Gastroesophageal sphincter (tissue), 4 donors: Measurements from ENCODE around the gene REC114. TPM values are rescaled to one million over a fixed set of nuclear protein-coding genes. Genes with fewer than 3 reads are reported as not detected.
"Not testable (repeated sequence)": the region's sequence is repeated elsewhere in the genome, so short reads cannot be mapped to it uniquely, and the experiment has no call there.

Experiments used
- ATAC-seq: fragments of 150-250 bp; one replicate; pipeline ENCODE4 v1.9.1; 2016; ENCODE audit warnings: mild to moderate bottlenecking, moderate library complexity
- H3K27ac ChIP-seq, 4 donors: fragments of 200-600 bp; sonication (generic) in 3 of 4; 1 replicate in 3 of 4; 2 replicates in 1 of 4; pipeline ENCODE4 v1.5.1; 2016 to 2019
- H3K27me3 ChIP-seq: fragments of 200-600 bp; sonication (generic); one replicate; pipeline ENCODE4 v1.5.1; 2019
- H3K36me3 ChIP-seq, 2 donors: fragments of 200-600 bp; sonication (generic); one replicate each; pipeline ENCODE4 v1.5.1; 2019; ENCODE audit warnings: control low read depth in 1 of 2
- H3K4me1 ChIP-seq, 3 donors: fragments of 200-600 bp; sonication (generic); 1 replicate in 2 of 3; 2 replicates in 1 of 3; pipeline ENCODE4 v1.5.1; 2016 to 2019; ENCODE audit warnings: control low read depth in 2 of 3
- H3K4me3 ChIP-seq, 2 donors: fragments of 200-600 bp; sonication (generic); one replicate each; pipeline ENCODE4 v1.5.1; 2019; ENCODE audit warnings: mild to moderate bottlenecking in 1 of 2, moderate library complexity in 1 of 2
- H3K9me3 ChIP-seq, 3 donors: fragments of 200-600 bp; sonication (generic); one replicate each; pipeline ENCODE4 v1.5.1; 2017 to 2019; ENCODE audit warnings: control low read depth in 2 of 3
- EP300 ChIP-seq: sonication (generic); formaldehyde crosslinking; IDR thresholded peaks from one replicate; pipeline ENCODE4 v1.6.1; 2017; ENCODE audit warnings: antibody characterized with exemption, mild to moderate bottlenecking
- POLR2A ChIP-seq, 2 donors: fragments of 450-650 bp; IDR thresholded peaks; one replicate each; pipeline ENCODE4 v1.6.1; 2017; ENCODE audit warnings: antibody characterized with exemption in 2 of 2, mild to moderate bottlenecking in 2 of 2, moderate library complexity in 1 of 2
- POLR2AphosphoS5 ChIP-seq: sonication (generic); formaldehyde crosslinking; IDR thresholded peaks from one replicate; pipeline ENCODE4 v1.6.1; 2017; ENCODE audit warnings: antibody characterized with exemption
- WGBS, 2 donors: methylation state at CpG; one replicate each; pipeline ENCODE4 v1.1.5; 2018; ENCODE audit warnings: low coverage in 1 of 2; 5-methylcytosine and 5-hydroxymethylcytosine counted together
- total RNA-seq, 4 donors: library from RNA; depleted of rRNA; stranded (reverse); fragments of >200 nt; gene quantifications; one replicate each; pipeline ENCODE4 v1.1.0, GENCODE V29; 2016
- TF ChIP-seq, protein P1 (sequence below), 4 experiments: fragments of 200-600 bp in 2 of 4; fragments of 450-650 bp in 2 of 4; sonication (generic) in 1 of 4; IDR thresholded peaks; one replicate each; pipeline ENCODE4 v1.5.1; 2017 to 2019; ENCODE audit warnings: antibody characterized with exemption in 4 of 4, mild to moderate bottlenecking in 2 of 4, moderate library complexity in 2 of 4

REC114 gene
- total RNA-seq, 4 donors from 2014 or later: not detected

DNA sequence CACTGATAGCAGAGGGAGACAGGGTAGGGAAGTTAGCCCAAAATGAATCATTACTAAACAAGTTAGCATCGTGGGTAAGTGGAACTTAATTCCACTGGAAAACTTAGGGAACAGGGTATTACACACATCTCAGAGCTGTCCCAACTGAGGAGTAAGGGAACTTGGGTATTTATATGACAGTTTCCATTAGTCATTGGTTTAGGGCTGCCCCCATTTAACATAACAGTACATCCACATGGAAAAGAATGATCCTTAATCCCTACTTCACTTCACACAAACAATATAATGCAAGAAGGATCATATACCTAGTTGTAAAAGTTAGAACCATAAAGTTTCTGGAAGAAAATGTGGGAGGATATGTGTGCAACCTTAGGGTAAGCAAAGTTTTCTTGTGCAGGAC, 4.3 kb upstream of the REC114 start:
- H3K9me3 ChIP-seq: no peaks in the 10 kb centered on the region
- H3K4me1 ChIP-seq: no peaks in the 10 kb centered on the region
- no peaks in the 10 kb centered on the region for H3K36me3 ChIP-seq
- no peak overlapping the region for H3K27ac ChIP-seq
- peaks cover 70% of the 10 kb centered on the region for H3K27me3 ChIP-seq
- TF ChIP-seq POLR2A (IDR thresholded peaks at IDR 0.05) (no peak), POLR2AphosphoS5 (no peak), EP300 (no peak)
- TF ChIP-seq, protein P1, sequence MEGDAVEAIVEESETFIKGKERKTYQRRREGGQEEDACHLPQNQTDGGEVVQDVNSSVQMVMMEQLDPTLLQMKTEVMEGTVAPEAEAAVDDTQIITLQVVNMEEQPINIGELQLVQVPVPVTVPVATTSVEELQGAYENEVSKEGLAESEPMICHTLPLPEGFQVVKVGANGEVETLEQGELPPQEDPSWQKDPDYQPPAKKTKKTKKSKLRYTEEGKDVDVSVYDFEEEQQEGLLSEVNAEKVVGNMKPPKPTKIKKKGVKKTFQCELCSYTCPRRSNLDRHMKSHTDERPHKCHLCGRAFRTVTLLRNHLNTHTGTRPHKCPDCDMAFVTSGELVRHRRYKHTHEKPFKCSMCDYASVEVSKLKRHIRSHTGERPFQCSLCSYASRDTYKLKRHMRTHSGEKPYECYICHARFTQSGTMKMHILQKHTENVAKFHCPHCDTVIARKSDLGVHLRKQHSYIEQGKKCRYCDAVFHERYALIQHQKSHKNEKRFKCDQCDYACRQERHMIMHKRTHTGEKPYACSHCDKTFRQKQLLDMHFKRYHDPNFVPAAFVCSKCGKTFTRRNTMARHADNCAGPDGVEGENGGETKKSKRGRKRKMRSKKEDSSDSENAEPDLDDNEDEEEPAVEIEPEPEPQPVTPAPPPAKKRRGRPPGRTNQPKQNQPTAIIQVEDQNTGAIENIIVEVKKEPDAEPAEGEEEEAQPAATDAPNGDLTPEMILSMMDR (IDR thresholded peaks at IDR 0.05): no peak
- no peak overlapping the region for H3K4me3 ChIP-seq
- 33 to 67% methylated on average over 1 of the region's 1 CpG for WGBS, 2 donors
- ATAC-seq: no peak

DNA sequence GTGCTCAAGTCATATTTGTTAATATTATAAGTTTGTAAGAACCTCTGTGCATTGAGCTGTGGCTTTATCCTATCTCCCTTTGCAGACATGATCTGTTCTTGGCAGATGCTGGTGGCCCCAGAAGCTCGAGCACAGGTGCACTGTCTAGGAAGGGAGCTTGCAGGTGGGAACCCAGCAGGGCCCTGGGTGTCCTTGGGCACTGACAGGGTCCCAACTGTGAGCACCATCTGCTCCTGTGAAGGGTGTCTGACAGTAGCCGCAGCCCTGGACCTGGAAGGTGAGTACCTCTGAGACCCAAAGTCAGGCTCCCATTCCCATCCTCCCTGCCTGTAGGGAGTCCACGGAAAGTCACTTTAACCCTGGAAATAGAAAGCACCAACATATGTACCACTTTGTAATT, 2.4 kb upstream of the REC114 start:
- H3K4me3 ChIP-seq: no peak overlapping the region
- ATAC-seq: no peak
- no peaks in the 10 kb centered on the region for H3K4me1 ChIP-seq
- no peak overlapping the region for H3K27ac ChIP-seq
- H3K27me3 ChIP-seq: peaks cover 65% of the 10 kb centered on the region
- H3K9me3 ChIP-seq: peaks cover 0 to 8% (median 0%) of the 10 kb centered on the region in 3 donors
- TF ChIP-seq POLR2AphosphoS5 (no peak), EP300 (no peak), POLR2A (IDR thresholded peaks at IDR 0.05) (no peak)
- TF ChIP-seq, protein P1 (IDR thresholded peaks at IDR 0.05): no peak
- WGBS, 2 donors: 50 to 93% methylated on average over 1 to 2 of the region's 3 CpGs
- no peaks in the 10 kb centered on the region for H3K36me3 ChIP-seq

DNA sequence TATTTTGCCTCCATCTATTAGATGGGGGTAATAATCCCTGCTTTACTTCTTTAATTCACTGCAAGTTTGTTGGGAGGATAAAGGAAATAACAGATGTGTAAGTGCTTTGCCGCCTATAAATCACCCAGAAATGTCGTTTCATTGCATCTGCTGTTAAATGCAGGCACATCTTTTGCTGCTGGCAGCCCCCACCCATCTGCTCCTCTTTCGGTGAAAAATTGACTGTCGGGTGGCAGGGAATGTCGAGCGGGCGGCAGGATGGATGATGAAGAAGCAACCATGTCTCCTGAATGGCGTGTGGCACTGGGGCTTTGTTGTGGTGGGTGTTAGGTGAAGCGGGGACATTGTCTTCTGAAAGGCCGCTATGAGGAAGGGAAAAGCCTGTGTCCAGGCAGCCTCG, 543 bp upstream of the REC114 start:
- no peak for ATAC-seq
- H3K4me3 ChIP-seq: no peak overlapping the region
- TF ChIP-seq POLR2AphosphoS5 (no peak), POLR2A (IDR thresholded peaks at IDR 0.05) (no peak)
- TF ChIP-seq, protein P1 (IDR thresholded peaks at IDR 0.05): no peak
- H3K4me1 ChIP-seq: no peaks in the 10 kb centered on the region
- peaks cover 0 to 8% (median 0%) of the 10 kb centered on the region in 3 donors for H3K9me3 ChIP-seq
- H3K27ac ChIP-seq: no peak overlapping the region
- H3K36me3 ChIP-seq: no peaks in the 10 kb centered on the region
- peaks cover 69% of the 10 kb centered on the region for H3K27me3 ChIP-seq
- WGBS, 2 donors: 69 to 87% methylated on average over 4 to 9 of the region's 11 CpGs

DNA sequence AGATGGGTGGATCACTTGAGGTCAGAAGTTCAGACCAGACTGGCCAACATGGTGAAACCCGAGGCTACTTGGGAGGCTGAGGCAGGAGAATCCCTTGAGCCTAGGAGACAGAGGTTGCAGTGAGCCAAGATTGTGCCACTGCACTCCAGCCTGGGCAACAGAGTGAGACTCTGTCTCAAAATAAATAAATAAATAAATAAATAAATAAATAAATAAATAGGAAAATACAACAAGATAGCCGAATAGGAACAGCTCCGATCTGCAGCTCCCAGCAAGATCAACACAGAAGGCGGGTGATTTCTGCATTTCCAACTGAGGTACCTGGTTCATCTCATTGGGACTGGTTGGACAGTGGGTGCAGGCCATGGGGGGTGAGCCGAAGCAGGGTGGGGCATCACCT, 4.5 kb downstream of the REC114 start:
- 83 to 89% methylated on average over 2 to 4 of the region's 5 CpGs for WGBS, 2 donors
- H3K27me3 ChIP-seq: peaks cover 38% of the 10 kb centered on the region
- not testable (repeated sequence) for H3K4me1 ChIP-seq, H3K27ac ChIP-seq, H3K36me3 ChIP-seq, H3K4me3 ChIP-seq, ATAC-seq
- H3K9me3 ChIP-seq: peaks cover 0 to 18% (median 0%) of the 10 kb centered on the region in 3 donors

DNA sequence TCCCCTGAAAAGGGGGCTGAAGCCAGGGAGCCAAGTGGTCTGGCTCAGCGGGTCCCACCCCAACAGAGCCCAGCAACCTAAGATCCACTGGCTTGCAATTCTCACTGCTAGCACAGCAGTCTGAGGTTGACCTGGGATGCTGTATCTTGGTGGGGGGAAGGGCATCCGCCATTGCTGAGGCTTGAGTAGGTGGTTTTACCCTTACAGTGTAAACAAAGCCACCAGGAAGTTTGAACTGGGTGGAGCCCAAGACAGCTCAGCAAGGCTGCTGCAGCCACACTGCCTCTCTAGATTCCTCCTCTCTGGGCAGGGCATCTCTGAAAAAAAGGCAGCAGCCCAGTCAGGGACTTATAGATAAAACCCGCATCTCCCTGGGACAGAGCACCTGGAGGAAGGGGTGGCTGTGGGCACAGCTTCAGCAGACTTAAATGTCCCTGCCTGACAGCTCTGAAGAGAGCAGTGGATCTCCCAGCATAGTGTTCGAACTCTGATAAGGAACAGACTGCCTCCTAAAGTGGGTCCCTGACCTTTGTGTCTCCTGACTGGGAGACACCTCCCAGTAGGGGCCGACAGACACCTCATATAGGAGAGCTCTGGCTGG, 5.3 kb downstream of the REC114 start:
- WGBS, 2 donors: 29 to 75% methylated on average over 1 to 2 of the region's 5 CpGs
- H3K4me3 ChIP-seq, H3K36me3 ChIP-seq, ATAC-seq, H3K27ac ChIP-seq, H3K4me1 ChIP-seq: not testable (repeated sequence)
- Histone ChIP-seq H3K9me3 (peaks cover 0 to 18% (median 0%) of the 10 kb centered on the region in 3 donors), H3K27me3 (peaks cover 30% of the 10 kb centered on the region)

DNA sequence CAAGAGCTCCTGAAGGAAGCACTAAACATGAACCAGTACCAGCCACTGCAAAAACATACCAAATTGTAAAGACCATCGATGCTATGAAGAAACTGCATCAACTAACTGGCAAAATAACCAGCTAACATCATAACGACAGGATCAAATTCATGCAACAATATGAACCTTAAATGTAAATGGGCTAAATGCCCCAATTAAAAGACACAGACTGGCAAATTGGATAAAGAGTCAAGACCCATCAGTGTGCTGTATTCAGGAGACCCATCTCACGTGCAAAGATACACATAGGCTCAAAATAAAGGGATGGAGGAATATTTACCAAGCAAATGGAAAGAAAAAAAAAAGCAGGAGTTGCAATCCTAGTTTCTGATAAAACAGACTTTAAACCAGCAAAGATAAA, 7.0 kb downstream of the REC114 start:
- H3K27ac ChIP-seq, ATAC-seq, H3K4me1 ChIP-seq, H3K4me3 ChIP-seq, H3K36me3 ChIP-seq: not testable (repeated sequence)
- peaks cover 26% of the 10 kb centered on the region for H3K27me3 ChIP-seq
- peaks cover 0 to 12% (median 0%) of the 10 kb centered on the region in 3 donors for H3K9me3 ChIP-seq
- WGBS, 2 donors: 86 to 88% methylated on average over 2 to 3 of the region's 3 CpGs
